HEK293 (cell line): ENCODE results near the gene FOXJ2.
"Not testable (repeated sequence)": the region's sequence is repeated elsewhere in the genome, so short reads cannot be mapped to it uniquely, and the experiment has no call there.

Experiments
- ZBTB26 ChIP-seq: fragments of 450-650 bp; formaldehyde crosslinking; optimal IDR thresholded peaks from 2 replicates; pipeline ENCODE3; 2016; ENCODE audit warnings: missing biosample characterization, mild to moderate bottlenecking, missing genetic modification characterization
- ZNF221 ChIP-seq: fragments of 450-650 bp; formaldehyde crosslinking; IDR thresholded peaks from 2 replicates; pipeline ENCODE4 v1.5.1; 2017; ENCODE audit warnings: missing biosample characterization, missing genetic modification characterization, borderline replicate concordance
- ZNF394 ChIP-seq: fragments of 450-650 bp; formaldehyde crosslinking; IDR thresholded peaks from 2 replicates; pipeline ENCODE4 v1.5.1; 2016; ENCODE audit warnings: missing biosample characterization, missing genetic modification characterization, mild to moderate bottlenecking, moderate library complexity, borderline replicate concordance
- ZNF792 ChIP-seq: fragments of 450-650 bp; formaldehyde crosslinking; IDR thresholded peaks from 2 replicates; pipeline ENCODE4 v1.5.1; 2016; ENCODE audit warnings: missing biosample characterization, missing genetic modification characterization
- TF ChIP-seq, protein P1 (sequence below): fragments of 450-650 bp; formaldehyde crosslinking; IDR thresholded peaks from 2 replicates; pipeline ENCODE4 v1.5.1; 2016; ENCODE audit warnings: missing biosample characterization, missing genetic modification characterization, borderline replicate concordance

DNA sequence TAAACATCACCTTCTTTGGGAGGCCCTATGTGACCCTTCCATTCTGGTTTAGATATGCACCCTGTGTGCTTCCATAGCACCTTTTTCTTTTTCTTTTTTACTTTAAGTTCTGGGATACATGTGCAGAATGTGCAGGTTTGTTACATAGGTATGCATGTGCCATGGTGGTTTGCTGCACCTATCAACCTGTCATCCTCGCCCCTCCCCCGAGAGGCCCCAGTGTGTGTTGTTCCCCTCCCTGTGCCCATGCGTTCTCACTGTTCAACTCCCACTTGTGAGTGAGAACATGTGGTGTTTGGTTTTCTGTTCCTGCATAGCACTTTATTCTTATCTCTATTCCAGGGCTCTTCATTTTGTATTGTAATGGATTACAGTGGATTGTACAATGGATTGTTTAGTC is 51.8 kb downstream of the FOXJ2 start:
- TF ChIP-seq ZNF394 (tag by site-specific recombination); ZNF792; ZNF221 (tag by site-specific recombination); ZBTB26 (tag by site-specific recombination): not testable (repeated sequence)
- TF ChIP-seq, protein P1, sequence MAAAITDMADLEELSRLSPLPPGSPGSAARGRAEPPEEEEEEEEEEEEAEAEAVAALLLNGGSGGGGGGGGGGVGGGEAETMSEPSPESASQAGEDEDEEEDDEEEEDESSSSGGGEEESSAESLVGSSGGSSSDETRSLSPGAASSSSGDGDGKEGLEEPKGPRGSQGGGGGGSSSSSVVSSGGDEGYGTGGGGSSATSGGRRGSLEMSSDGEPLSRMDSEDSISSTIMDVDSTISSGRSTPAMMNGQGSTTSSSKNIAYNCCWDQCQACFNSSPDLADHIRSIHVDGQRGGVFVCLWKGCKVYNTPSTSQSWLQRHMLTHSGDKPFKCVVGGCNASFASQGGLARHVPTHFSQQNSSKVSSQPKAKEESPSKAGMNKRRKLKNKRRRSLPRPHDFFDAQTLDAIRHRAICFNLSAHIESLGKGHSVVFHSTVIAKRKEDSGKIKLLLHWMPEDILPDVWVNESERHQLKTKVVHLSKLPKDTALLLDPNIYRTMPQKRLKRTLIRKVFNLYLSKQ (tag by site-specific recombination), result not testable (repeated sequence)
